ENCODE results near the gene GLI3.

GLI3 gene

DNA sequence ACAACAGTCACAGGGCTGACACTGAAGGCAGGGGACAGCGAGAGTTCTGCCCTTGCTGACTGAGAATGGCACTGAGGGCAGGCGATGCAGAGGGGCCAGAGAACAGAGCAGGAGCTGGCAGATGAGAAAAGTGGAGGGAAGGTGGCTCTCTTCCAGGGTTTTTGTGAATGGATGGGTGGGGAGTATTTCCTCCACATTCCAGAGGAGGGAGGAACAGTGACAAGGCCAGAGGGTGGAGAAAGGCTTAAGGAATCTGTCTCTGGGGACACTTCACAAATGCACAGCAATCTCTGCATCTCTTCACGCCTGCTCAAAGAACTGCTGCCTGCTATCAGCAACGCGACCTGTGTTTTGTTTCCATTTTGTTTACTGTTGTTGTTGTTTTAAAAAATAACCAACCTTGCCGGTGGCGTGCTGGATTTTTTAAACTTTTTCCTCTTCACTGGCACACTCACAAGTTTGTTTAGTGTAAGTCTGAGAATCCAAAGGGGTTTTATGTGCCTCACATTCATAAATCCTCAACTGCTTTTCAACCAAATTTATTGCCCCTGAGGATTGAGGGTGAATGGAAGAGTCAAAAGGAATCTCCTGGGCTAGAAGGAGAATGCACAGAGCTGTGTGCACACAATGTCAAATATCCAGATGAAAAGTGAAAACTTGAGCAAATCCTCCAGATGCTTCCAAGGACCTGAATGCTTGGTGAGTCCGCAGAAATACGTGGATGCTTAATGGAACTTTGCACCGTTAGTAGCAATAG is 129.3 kb downstream of the GLI3 start (continued):
- TF ChIP-seq ZNF549 (tag by site-specific recombination; IDR thresholded peaks at IDR 0.05) (no peak), ZNF623 (tag by site-specific recombination; IDR thresholded peaks at IDR 0.05) (no peak), ZNF558 (tag by site-specific recombination; IDR thresholded peaks at IDR 0.05) (no peak), EGR2 (tag by site-specific recombination; IDR thresholded peaks at IDR 0.05; ENCODE audit: low read depth) (no peak), ZNF138 (tag by site-specific recombination; IDR thresholded peaks at IDR 0.05; ENCODE audit: borderline replicate concordance) (no peak), ZNF341 (tag by site-specific recombination; IDR thresholded peaks at IDR 0.05; ENCODE audit: low read depth) (peak; percentile 45), ZNF202 (tag by site-specific recombination; IDR thresholded peaks at IDR 0.05; ENCODE audit: borderline replicate concordance) (no peak), PRDM6 (tag by site-specific recombination; IDR thresholded peaks at IDR 0.05) (peak; percentile 67), ZNF112 (tag by site-specific recombination; IDR thresholded peaks at IDR 0.05) (no peak), SP3 (tag by site-specific recombination; IDR thresholded peaks at IDR 0.05) (no peak), ZBTB48 (tag by site-specific recombination; IDR thresholded peaks at IDR 0.05) (no peak), HOXA7 (CRISPR knock-in tag; IDR thresholded peaks at IDR 0.05; ENCODE audit: borderline replicate concordance) (no peak), ZNF391 (tag by site-specific recombination; IDR thresholded peaks at IDR 0.05; ENCODE audit: borderline replicate concordance, low read depth) (no peak), ZSCAN30 (tag by site-specific recombination; IDR thresholded peaks at IDR 0.05) (no peak), SCRT2 (tag by site-specific recombination; IDR thresholded peaks at IDR 0.05) (no peak), ZNF2 (tag by site-specific recombination; IDR thresholded peaks at IDR 0.05) (no peak), WT1 (tag by site-specific recombination; IDR thresholded peaks at IDR 0.05) (peak; percentile 90), BCL11A (tag by site-specific recombination; IDR thresholded peaks at IDR 0.05; ENCODE audit: low read depth) (no peak), ZNF239 (tag by site-specific recombination; IDR thresholded peaks at IDR 0.05) (peak; percentile 36; the same call in 1 of the 2 replicates), ZNF16 (tag by site-specific recombination; IDR thresholded peaks at IDR 0.05; ENCODE audit: low read depth) (no peak), ZNF843 (tag by site-specific recombination; IDR thresholded peaks at IDR 0.05) (0 out of 2 replicates have a peak, but pooled peaks have one; percentile 45), ZNF169 (tag by site-specific recombination; IDR thresholded peaks at IDR 0.05) (no peak), ZIC2 (tag by site-specific recombination; IDR thresholded peaks at IDR 0.05) (no peak), ZNF335 (tag by site-specific recombination; conservative IDR thresholded peaks at IDR 0.05) (no peak)
- TF ChIP-seq, protein P1, sequence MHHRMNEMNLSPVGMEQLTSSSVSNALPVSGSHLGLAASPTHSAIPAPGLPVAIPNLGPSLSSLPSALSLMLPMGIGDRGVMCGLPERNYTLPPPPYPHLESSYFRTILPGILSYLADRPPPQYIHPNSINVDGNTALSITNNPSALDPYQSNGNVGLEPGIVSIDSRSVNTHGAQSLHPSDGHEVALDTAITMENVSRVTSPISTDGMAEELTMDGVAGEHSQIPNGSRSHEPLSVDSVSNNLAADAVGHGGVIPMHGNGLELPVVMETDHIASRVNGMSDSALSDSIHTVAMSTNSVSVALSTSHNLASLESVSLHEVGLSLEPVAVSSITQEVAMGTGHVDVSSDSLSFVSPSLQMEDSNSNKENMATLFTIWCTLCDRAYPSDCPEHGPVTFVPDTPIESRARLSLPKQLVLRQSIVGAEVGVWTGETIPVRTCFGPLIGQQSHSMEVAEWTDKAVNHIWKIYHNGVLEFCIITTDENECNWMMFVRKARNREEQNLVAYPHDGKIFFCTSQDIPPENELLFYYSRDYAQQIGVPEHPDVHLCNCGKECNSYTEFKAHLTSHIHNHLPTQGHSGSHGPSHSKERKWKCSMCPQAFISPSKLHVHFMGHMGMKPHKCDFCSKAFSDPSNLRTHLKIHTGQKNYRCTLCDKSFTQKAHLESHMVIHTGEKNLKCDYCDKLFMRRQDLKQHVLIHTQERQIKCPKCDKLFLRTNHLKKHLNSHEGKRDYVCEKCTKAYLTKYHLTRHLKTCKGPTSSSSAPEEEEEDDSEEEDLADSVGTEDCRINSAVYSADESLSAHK (tag by site-specific recombination; IDR thresholded peaks at IDR 0.05) = peak; percentile 38; the same call in 1 of the 2 replicates
- TF ChIP-seq, protein P2, sequence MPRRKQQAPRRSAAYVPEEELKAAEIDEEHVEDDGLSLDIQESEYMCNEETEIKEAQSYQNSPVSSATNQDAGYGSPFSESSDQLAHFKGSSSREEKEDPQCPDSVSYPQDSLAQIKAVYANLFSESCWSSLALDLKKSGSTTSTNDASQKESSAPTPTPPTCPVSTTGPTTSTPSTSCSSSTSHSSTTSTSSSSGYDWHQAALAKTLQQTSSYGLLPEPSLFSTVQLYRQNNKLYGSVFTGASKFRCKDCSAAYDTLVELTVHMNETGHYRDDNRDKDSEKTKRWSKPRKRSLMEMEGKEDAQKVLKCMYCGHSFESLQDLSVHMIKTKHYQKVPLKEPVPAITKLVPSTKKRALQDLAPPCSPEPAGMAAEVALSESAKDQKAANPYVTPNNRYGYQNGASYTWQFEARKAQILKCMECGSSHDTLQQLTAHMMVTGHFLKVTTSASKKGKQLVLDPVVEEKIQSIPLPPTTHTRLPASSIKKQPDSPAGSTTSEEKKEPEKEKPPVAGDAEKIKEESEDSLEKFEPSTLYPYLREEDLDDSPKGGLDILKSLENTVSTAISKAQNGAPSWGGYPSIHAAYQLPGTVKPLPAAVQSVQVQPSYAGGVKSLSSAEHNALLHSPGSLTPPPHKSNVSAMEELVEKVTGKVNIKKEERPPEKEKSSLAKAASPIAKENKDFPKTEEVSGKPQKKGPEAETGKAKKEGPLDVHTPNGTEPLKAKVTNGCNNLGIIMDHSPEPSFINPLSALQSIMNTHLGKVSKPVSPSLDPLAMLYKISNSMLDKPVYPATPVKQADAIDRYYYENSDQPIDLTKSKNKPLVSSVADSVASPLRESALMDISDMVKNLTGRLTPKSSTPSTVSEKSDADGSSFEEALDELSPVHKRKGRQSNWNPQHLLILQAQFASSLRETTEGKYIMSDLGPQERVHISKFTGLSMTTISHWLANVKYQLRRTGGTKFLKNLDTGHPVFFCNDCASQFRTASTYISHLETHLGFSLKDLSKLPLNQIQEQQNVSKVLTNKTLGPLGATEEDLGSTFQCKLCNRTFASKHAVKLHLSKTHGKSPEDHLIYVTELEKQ (tag by site-specific recombination; IDR thresholded peaks at IDR 0.05; ENCODE audit: borderline replicate concordance) = 0 out of 2 replicates have a peak, but pooled peaks have one; percentile 34
- TF ChIP-seq, protein P3, sequence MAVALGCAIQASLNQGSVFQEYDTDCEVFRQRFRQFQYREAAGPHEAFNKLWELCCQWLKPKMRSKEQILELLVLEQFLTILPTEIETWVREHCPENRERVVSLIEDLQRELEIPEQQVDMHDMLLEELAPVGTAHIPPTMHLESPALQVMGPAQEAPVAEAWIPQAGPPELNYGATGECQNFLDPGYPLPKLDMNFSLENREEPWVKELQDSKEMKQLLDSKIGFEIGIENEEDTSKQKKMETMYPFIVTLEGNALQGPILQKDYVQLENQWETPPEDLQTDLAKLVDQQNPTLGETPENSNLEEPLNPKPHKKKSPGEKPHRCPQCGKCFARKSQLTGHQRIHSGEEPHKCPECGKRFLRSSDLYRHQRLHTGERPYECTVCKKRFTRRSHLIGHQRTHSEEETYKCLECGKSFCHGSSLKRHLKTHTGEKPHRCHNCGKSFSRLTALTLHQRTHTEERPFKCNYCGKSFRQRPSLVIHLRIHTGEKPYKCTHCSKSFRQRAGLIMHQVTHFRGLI (tag by site-specific recombination; IDR thresholded peaks at IDR 0.05) = no peak
- TF ChIP-seq, protein P4, sequence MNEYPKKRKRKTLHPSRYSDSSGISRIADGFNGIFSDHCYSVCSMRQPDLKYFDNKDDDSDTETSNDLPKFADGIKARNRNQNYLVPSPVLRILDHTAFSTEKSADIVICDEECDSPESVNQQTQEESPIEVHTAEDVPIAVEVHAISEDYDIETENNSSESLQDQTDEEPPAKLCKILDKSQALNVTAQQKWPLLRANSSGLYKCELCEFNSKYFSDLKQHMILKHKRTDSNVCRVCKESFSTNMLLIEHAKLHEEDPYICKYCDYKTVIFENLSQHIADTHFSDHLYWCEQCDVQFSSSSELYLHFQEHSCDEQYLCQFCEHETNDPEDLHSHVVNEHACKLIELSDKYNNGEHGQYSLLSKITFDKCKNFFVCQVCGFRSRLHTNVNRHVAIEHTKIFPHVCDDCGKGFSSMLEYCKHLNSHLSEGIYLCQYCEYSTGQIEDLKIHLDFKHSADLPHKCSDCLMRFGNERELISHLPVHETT (tag by site-specific recombination; IDR thresholded peaks at IDR 0.05) = no peak
- TF ChIP-seq, protein P5, sequence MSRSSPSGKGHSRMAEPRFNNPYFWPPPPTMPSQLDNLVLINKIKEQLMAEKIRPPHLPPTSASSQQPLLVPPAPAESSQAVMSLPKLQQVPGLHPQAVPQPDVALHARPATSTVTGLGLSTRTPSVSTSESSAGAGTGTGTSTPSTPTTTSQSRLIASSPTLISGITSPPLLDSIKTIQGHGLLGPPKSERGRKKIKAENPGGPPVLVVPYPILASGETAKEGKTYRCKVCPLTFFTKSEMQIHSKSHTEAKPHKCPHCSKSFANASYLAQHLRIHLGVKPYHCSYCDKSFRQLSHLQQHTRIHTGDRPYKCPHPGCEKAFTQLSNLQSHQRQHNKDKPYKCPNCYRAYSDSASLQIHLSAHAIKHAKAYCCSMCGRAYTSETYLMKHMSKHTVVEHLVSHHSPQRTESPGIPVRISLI (tag by site-specific recombination; IDR thresholded peaks at IDR 0.05) = no peak
